ENCODE results near the gene RIT1.

- TF ChIP-seq CTCF (IDR thresholded peaks at IDR 0.05), result no peak
- no peak for TF ChIP-seq POLR2A (IDR thresholded peaks at IDR 0.05)
Measured at GRCh38 chr1:155884031-155884960, 26.9 kb downstream of the RIT1 start.

All from testis (tissue), 2 donors.